Right lung (tissue), 10 donors: Measurements from ENCODE around the gene NEUROD4. TPM values are rescaled to one million over a fixed set of nuclear protein-coding genes. Genes with fewer than 3 reads are reported as not detected.
A peak's percentile ranks its signal among the peaks of the same experiment; 100 is the strongest.
"Not testable (repeated sequence)": the region's sequence is repeated elsewhere in the genome, so short reads cannot be mapped to it uniquely, and the experiment has no call there.

ENCODE experiments used
- DNase-seq, 2 donors: peaks; one replicate each; pipeline ENCODE4 v3.0.0-alpha.2; 2013
- long read RNA-seq, 8 donors: transcript quantifications; one replicate each; lab custom pipeline, GENCODE V29; 2026
- polyA plus RNA-seq, 5 donors: library from polyadenylated mRNA; unstranded; fragments of 120-200 nt; gene quantifications; one replicate each; pipeline versions ENCODE4 v1.2.1 to v1.2.3, GENCODE V29; 2013; ENCODE audit warnings: inconsistent platforms in 1 of 5, low replicate concordance in 1 of 5; ENCODE audit not compliant: insufficient read length in 5 of 5, insufficient read depth in 1 of 5

Gene NEUROD4
- polyA plus RNA-seq: under 1 TPM in 2 of 5 donors, not detected in 3; 0.04 to 0.09 TPM
- long read RNA-seq, donor 1: 0 reads
- long read RNA-seq, donor 2: 0 reads
- long read RNA-seq, donor 3: 0 reads
- long read RNA-seq, donor 4: 0 reads
- long read RNA-seq, donor 5: 0 reads
- long read RNA-seq, donor 6: 0 reads
- long read RNA-seq, donor 7: 0 reads
- long read RNA-seq, donor 8: 0 reads

- peak; percentile 47 to 50 for DNase-seq
Measured at GRCh38 chr12:55019784-55020183, at the start of gene NEUROD4. TSS of gene NEUROD4 (plus strand) at chr12:55019974. CDS start at chr12:55026440, 6,466 bp downstream.

- no peak for DNase-seq
Measured at GRCh38 chr12:54970741-54971140, 49.0 kb upstream of the NEUROD4 start.

GRCh38 chr12:54973556-54973955, 46.2 kb upstream of the NEUROD4 start:
- DNase-seq: no peak

GRCh38 chr12:54974279-54974678, 45.5 kb upstream of the NEUROD4 start:
- DNase-seq: no peak

DNA sequence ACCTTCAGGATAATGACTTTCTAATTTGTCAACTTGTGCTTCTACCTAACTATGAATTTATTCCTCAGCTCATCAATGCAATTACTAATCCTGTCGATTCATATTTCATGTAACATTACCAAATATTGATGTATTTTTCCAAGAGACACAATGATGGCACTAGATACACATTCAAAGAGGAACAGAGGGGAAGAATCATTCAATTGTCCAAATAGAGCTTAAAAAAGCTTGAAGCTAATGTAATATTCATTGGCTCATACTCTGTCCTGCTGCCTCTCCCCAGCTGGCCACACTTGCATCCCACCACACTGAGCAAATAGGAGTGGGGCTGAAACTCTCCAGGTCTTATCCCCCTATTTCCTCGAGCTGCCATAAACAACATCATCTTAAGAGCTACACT, 44.5 kb upstream of the NEUROD4 start:
- no peak for DNase-seq

DNA sequence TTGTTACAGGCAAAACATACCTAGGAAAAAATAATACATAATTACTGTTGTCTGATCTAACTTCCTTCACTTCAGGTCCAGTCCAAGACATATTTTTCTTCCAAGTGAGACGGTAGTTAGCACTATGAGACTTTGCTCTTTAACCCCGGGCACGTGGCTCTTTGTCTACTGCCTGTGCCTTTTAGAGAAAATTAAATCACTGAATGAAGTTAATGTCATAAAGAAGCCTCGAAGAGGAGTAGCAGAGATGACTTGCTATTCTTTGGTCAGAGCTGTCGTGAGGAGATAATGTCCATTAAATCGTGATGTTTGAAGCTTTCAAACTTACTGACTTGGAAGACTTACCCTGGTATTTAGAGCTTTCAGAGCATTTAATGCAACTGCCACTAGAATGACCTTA, 43.9 kb upstream of the NEUROD4 start:
- DNase-seq: no peak

GRCh38 chr12:54977155-54977554, 42.6 kb upstream of the NEUROD4 start:
- DNase-seq: no peak

GRCh38 chr12:54977857-54978256, 41.9 kb upstream of the NEUROD4 start:
- DNase-seq: no peak

GRCh38 chr12:54980341-54980740, 39.4 kb upstream of the NEUROD4 start:
- no peak for DNase-seq

DNA sequence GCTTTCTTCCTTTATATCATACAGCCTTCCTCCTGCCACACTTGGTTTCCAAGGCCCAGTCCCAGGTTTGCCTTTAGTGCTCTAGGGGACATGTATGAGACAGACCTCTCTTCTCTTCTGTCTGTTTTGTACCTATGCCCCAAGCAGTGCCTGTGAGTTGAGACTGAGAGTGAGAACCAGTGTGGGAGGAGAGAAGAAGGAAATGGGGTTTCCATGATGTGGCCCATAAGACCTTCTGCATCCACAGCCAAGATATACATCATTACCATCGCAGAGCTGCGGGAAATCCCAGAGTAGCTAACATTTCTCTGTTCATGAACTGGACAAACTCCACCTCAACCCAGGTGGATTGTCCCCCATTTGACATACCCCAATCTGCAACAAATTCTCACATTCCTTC, 38.0 kb upstream of the NEUROD4 start:
- DNase-seq: no peak

GRCh38 chr12:54983536-54984101, 36.2 kb upstream of the NEUROD4 start:
- no peak for DNase-seq

DNA sequence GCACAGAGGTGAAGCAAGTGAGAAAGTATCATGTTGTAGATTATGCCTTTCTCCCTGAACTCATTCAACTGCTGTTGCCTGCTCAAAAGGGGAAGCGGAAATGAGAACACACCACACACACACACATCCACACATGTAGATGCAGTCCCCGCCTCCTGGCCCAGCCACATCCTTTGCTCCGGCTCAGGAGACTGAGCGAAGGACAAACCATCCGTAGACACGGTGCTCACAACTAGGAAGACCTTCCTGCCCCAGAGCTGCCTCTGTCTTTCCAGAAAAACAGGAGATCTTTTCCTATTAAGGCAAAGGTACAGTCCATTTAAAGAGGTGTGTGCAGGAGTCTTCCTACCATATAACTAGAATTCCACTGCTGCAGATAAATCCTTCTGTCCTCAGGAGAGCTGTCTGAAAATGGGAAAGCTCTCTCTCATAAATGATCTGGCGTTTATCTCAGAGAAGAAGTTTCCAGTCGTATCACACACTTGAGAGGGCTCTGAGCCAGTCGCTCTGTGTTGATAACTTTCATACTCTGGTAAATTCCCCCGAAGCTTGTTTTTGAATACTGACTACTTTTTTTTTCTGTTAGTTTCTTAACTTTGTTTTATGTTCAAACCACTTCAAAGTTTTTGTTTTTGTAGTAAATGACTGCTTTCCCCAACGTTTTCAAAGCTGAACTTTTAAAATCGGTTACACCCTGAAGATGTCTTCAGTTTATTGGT, 35.0 kb upstream of the NEUROD4 start, which contains the start of gene TESPA1:
Gene TESPA1, minus strand, starts transcription at position 105 of the 719 bp plus-strand sequence. CDS start 10,200 bp downstream, outside the sequence.
- no peak for DNase-seq

GRCh38 chr12:54986773-54987172, 33.0 kb upstream of the NEUROD4 start:
- DNase-seq: not testable (repeated sequence)

DNA sequence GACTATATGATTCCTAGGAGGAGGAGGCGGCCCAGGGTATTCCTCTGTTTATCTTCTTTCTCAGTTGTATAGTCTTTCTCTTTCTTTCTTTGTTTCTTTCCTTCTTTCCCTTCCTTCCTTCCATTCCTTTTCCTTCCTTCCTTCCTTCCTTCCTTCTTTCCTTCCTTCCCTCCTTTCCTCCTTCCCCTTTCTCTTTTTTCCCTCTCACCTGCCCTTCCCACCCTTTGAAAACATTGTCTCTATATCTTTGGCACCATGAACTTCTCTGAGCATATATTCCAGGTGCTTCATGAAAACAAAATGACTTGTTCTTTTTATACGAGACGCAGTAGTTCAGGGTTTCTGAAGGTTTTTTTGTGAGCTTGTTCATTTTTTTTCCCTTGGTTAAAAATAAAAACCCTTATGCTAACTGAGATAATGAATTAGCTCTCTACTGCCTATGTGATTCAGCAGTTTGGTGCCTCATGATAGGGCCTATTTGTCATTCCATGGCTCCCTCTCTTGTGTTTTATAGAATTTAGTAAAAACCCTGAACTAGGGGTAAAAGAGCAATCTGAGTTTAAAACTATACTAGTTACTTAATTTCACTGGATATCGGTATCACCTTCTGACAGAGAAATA, 32.1 kb upstream of the NEUROD4 start:
- no peak for DNase-seq

- peak; percentile 50 to 56 for DNase-seq
Measured at GRCh38 chr12:54988402-54989054, 31.2 kb upstream of the NEUROD4 start.

- no peak for DNase-seq
Measured at GRCh38 chr12:54989829-54990228, 29.9 kb upstream of the NEUROD4 start.

DNA sequence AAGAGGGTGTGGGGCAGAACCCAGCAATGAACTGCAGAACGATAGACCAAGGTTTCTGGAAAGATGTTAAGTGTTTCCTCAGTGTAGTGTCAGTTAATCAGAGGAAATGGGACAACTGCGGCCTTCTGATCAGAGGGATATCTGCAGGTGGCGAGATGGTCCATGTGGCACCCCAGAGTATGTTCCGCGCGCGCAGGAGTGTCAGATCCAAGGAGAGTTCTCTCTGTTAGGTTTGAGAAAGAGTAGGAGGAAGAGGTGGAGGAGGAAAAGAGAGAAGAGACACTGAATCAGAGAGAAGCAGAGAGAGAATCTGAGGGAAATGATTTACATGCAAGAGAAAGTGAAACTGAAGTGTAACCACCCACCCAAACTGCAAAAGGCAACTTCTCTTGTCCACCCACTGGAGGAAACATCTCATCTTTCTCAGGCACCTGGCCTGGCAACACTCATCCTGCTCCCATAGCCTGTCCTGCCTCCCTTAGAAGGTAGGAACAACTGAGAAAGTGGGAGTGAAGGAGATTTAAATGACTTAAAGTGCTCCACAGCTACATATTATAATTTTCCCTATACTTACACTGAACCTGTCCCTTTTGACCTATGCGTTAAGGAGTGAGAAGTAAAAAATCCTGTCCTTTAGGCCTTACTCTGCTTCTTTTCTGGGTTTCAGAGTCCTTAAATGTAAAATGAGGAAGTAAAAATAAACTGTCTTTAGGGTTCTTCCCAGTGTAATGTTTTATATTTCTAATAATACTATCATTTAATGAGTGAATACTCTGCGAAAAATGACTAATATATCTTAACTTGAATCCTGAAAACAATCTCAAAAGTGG, 28.4 kb upstream of the NEUROD4 start:
- no peak for DNase-seq

- no peak for DNase-seq
Measured at GRCh38 chr12:54991991-54992375, 27.8 kb upstream of the NEUROD4 start.

DNA sequence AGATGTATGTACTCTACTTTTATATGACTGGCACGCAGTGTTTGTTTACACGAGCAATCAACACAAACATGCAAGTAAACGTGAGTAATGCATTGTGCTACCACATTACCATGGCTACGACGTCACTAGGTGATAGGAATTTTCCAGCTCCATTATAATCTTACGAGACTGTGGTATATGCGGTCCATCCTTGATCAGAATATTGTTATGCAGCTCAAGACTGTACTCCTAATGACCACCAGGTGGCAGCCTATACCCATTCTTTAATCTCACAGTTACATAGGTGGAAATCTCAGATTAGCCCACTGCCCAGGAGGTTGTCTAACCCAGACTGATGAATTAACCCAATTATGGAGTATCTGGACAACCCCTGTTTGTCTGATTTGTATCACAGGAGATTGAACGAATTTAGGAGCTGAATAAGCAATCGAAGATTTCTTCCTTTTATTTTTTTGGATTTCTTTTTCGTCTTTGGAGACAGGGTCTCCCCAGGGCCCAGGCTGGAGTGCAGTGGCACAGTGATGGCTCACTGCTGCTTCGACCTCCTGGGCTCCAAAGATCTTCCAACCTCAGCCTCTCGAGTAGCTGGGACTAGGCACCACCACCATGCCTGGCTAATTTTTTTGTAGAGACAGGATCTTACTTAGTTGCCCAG, 26.5 kb upstream of the NEUROD4 start:
- DNase-seq: peak; percentile 40 to 62

- DNase-seq: no peak
Measured at GRCh38 chr12:54996205-54996604, 23.6 kb upstream of the NEUROD4 start.
